Immature natural killer cell (primary cell): Measurements from ENCODE around the gene C4orf17. TPM values are rescaled to one million over a fixed set of nuclear protein-coding genes. Genes with fewer than 3 reads are reported as not detected.
"Not testable (repeated sequence)": the region's sequence is repeated elsewhere in the genome, so short reads cannot be mapped to it uniquely, and the experiment has no call there.

Experiments
- DNase-seq, 3 donors: peaks; one replicate each; pipeline ENCODE4 v3.0.0; 2022; ENCODE audit warnings: mixed read lengths in 1 of 3
- H3K27ac Mint-ChIP-seq, 6 donors: one replicate each; pipeline ENCODE4 v1.8.0; 2020; ENCODE audit warnings: mixed read lengths in 6 of 6, mild to moderate bottlenecking in 5 of 6, inconsistent platforms in 4 of 6, moderate library complexity in 3 of 6
- H3K27me3 Mint-ChIP-seq, 3 donors: one replicate each; pipeline ENCODE4 v1.8.0; 2020 to 2021; ENCODE audit warnings: low read depth in 3 of 3, mild to moderate bottlenecking in 3 of 3, mixed read lengths in 3 of 3, moderate library complexity in 3 of 3, inconsistent platforms in 1 of 3
- H3K36me3 Mint-ChIP-seq, 3 donors: one replicate each; pipeline ENCODE4 v1.8.0; 2020; ENCODE audit warnings: mixed read lengths in 3 of 3, inconsistent platforms in 2 of 3, mild to moderate bottlenecking in 2 of 3
- H3K4me1 Mint-ChIP-seq, 2 donors: one replicate each; pipeline ENCODE4 v1.8.0; 2020; ENCODE audit warnings: inconsistent platforms in 2 of 2, mild to moderate bottlenecking in 2 of 2, mixed read lengths in 2 of 2, moderate library complexity in 1 of 2
- H3K4me3 Mint-ChIP-seq, 5 donors: one replicate each; pipeline ENCODE4 v1.8.0; 2020; ENCODE audit warnings: mild to moderate bottlenecking in 5 of 5, mixed read lengths in 5 of 5, inconsistent platforms in 3 of 5, moderate library complexity in 3 of 5
- H3K9me3 Mint-ChIP-seq, 6 donors: one replicate each; pipeline ENCODE4 v1.8.0; 2020; ENCODE audit warnings: mild to moderate bottlenecking in 6 of 6, mixed read lengths in 6 of 6, inconsistent platforms in 4 of 6, moderate library complexity in 3 of 6
- polyA plus RNA-seq, 3 donors: library from polyadenylated mRNA; unstranded; fragments of 300-500 nt; fragmentation: Illumina TruSeq; gene quantifications; one replicate each; pipeline ENCODE4 v1.2.3, GENCODE V29; 2021

C4orf17 gene
- polyA plus RNA-seq, result not detected

- Mint-ChIP-seq H3K36me3 (no peaks in the 10 kb centered on the region), H3K4me3 (no peak within 1 kb of the TSS), H3K4me1 (peaks cover 0 to 21% of the 10 kb centered on the region in 2 donors), H3K27me3 (peaks cover 2 to 9% (median 3%) of the 10 kb centered on the region in 3 donors), H3K27ac (no peak within 1 kb of the TSS), H3K9me3 (peaks cover 0 to 4% (median 0%) of the 10 kb centered on the region in 6 donors)
- no peak for DNase-seq
These were observed at the start of gene C4orf17 for GRCh38 chr4:99510721-99511120. C4orf17 (plus strand) TSS chr4:99511021; CDS start chr4:99513082, 2,061 bp downstream.

GRCh38 chr4:99461623-99462401 lies 49.0 kb upstream of the C4orf17 start:
- no peak overlapping the region for H3K4me3 Mint-ChIP-seq
- H3K27me3 Mint-ChIP-seq, result peaks cover 0 to 15% (median 3%) of the 10 kb centered on the region in 3 donors
- no peaks in the 10 kb centered on the region for H3K36me3 Mint-ChIP-seq
- H3K4me1 Mint-ChIP-seq, result no peaks in the 10 kb centered on the region
- no peaks in the 10 kb centered on the region for H3K9me3 Mint-ChIP-seq
- DNase-seq, result no peak
- H3K27ac Mint-ChIP-seq, result no peak overlapping the region

DNA sequence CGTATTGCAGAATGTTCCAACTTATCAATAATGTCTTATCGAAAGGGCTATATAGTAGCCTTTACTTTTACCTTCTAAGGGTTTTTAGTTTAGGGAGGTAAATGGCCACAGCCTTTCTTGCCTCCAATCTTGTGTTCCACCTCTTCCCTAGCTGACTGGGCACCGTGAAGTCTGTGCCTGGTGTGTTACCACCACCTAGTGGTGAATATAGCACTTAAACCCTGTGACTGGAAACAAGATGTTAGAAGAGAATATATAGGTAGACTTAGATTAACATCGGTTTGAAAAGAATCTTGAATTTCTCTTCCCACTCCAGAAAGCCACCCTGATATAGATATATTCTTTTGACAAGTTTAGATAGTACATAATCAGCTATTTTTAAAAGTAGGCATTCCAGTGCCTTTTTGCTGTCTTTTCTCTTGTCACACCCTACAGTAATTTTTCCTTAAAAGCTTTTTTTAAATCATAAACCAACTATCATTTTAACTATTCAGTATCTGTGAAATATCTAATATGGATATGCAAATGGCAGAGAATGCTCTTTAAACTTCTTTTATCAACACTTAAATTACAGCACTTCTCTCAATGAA lies 47.9 kb upstream of the C4orf17 start:
- Mint-ChIP-seq H3K27ac (no peak overlapping the region), H3K9me3 (no peaks in the 10 kb centered on the region), H3K4me3 (no peak overlapping the region), H3K4me1 (no peaks in the 10 kb centered on the region), H3K36me3 (no peaks in the 10 kb centered on the region), H3K27me3 (peaks cover 0 to 15% (median 3%) of the 10 kb centered on the region in 3 donors)
- DNase-seq, result peak; percentile 12 to 40 (median 25)

DNA sequence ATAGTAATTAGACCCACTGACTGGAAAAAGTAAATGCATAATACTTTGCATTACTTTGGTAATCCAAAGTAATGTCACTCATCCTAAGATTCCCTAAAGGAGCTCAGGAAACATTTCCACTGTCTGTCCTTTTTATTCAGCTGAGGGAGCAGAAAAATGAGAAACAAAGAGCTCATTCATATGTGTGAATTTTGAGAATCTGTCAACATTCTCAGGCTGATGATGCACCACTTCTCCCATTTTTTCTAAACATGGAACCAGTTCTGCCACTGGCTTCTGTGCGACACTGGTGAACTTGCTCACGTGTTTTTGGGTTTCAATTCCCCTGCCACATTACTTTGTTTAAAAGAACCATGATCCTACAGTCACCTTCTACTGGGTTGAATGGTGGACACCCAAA lies 47.3 kb upstream of the C4orf17 start:
- no peak overlapping the region for H3K27ac Mint-ChIP-seq
- H3K27me3 Mint-ChIP-seq, result peaks cover 0 to 15% (median 3%) of the 10 kb centered on the region in 3 donors
- DNase-seq, result no peak
- H3K4me3 Mint-ChIP-seq, result no peak overlapping the region
- no peaks in the 10 kb centered on the region for H3K36me3 Mint-ChIP-seq
- H3K9me3 Mint-ChIP-seq, result no peaks in the 10 kb centered on the region
- no peaks in the 10 kb centered on the region for H3K4me1 Mint-ChIP-seq

DNA sequence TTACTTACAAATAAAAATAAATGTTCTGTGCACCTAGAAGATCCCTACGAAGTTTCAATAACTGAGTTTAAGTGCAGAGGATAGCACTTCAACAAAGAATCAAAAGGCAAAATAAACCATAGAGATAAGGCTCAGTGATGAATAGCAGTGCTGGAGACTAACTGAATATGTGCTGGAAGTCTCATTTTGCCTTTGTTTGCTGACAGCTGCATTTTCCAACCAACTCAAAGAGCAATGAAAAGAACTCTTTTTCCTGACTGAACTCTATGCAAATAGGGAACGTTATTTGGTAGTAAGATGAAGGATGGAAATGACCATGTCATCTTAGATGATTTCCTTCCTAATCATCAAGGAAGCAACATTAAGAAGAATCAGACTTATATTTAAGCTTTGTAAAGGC lies 42.9 kb upstream of the C4orf17 start:
- no peaks in the 10 kb centered on the region for H3K9me3 Mint-ChIP-seq
- peaks cover 3 to 10% (median 6%) of the 10 kb centered on the region in 3 donors for H3K27me3 Mint-ChIP-seq
- H3K27ac Mint-ChIP-seq, result no peak overlapping the region
- H3K36me3 Mint-ChIP-seq, result no peaks in the 10 kb centered on the region
- no peak overlapping the region for H3K4me3 Mint-ChIP-seq
- no peak for DNase-seq
- H3K4me1 Mint-ChIP-seq, result no peaks in the 10 kb centered on the region

DNA sequence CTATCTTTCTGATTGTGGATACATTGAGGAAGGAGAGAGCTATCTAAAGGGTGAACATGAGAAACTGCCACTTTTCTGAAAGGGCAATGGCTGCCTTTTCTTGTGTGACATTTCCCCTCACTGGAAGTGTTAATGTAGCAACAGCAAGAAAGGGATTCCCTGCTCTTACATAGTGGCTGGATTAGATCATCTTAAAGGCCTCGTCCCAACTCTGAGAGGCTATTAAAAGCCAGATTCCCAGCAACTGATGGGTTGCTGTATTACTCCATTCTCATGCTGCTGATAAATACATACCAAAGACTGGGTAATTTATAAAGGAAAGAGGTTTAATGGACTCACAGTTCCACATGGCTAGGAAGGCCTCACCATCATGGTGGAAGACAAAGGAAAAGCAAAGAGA lies 41.9 kb upstream of the C4orf17 start:
- Mint-ChIP-seq H3K27ac (no peak overlapping the region), H3K9me3 (no peaks in the 10 kb centered on the region), H3K27me3 (peaks cover 3 to 6% (median 5%) of the 10 kb centered on the region in 3 donors), H3K4me1 (no peaks in the 10 kb centered on the region), H3K4me3 (no peak overlapping the region), H3K36me3 (no peaks in the 10 kb centered on the region)
- DNase-seq, result no peak

GRCh38 chr4:99471349-99471748 lies 39.5 kb upstream of the C4orf17 start:
- H3K27ac Mint-ChIP-seq, result no peak overlapping the region
- peaks cover 0 to 3% (median 0%) of the 10 kb centered on the region in 6 donors for H3K9me3 Mint-ChIP-seq
- no peak for DNase-seq
- no peaks in the 10 kb centered on the region for H3K4me1 Mint-ChIP-seq
- no peaks in the 10 kb centered on the region for H3K36me3 Mint-ChIP-seq
- H3K27me3 Mint-ChIP-seq, result peaks cover 3 to 6% (median 6%) of the 10 kb centered on the region in 3 donors
- no peak overlapping the region for H3K4me3 Mint-ChIP-seq

DNA sequence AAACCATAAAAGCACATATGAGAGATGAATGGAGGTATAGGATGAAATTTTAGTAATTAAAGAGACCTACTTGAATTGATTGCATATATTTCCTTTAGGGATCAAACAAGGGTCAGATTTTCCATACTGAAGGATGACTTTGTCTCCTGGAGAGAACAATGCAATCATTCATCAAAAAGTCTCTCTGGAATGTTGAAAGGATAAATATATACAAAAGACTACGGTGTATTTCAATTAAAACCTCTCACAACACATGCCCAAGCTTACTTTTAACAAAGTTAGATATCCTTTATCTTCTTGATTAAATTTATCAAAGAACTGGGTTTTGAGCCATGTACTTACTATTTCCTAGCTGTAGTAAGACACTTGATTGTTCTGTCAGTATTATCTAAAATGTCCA lies 38.9 kb upstream of the C4orf17 start:
- Mint-ChIP-seq H3K27me3 (peaks cover 3 to 6% (median 6%) of the 10 kb centered on the region in 3 donors), H3K9me3 (peaks cover 0 to 3% (median 0%) of the 10 kb centered on the region in 6 donors), H3K27ac (no peak overlapping the region), H3K36me3 (no peaks in the 10 kb centered on the region), H3K4me3 (no peak overlapping the region), H3K4me1 (no peaks in the 10 kb centered on the region)
- DNase-seq, result no peak

DNA sequence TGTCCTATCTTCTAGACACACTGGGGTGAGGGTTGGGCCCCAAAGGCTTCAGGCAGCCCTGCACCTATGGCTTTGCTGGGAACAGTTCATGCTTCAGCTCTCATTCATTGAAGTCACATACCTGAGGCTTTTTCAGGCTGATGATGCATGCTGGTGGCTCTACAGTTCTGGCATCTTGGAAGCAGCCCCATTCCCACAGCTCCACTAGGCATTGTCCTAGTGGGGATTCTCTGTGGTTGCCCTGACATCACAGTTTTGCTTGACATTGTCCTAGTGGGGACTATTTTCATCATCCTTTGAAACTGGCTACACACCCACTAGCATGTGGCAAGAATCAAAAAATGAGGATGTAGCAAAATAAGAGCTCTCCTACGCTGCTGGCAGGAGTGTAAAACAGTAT lies 37.7 kb upstream of the C4orf17 start:
- Mint-ChIP-seq H3K4me1 (no peaks in the 10 kb centered on the region), H3K27me3 (peaks cover 2 to 6% (median 6%) of the 10 kb centered on the region in 3 donors), H3K9me3 (peaks cover 0 to 3% (median 0%) of the 10 kb centered on the region in 6 donors), H3K4me3 (no peak overlapping the region), H3K36me3 (no peaks in the 10 kb centered on the region), H3K27ac (no peak overlapping the region)
- no peak for DNase-seq

DNA sequence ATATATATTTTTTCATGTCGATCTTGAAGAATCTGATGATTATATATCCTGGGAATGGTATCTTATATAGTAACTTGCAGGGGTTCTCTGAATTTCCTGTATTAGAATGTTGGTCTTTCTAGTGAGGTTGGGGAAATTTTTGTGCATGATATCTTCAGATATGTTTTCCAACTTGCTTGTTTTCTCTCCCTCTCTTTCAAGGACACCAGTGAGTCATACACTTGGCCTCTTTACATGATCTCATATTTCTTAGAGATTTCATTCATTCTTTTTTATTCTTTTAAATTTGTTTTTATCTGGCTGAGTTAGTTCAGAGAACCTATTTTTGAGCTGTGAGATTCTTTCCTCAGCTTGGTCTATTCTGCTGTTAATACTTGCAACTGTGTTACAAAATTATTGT lies 27.2 kb upstream of the C4orf17 start:
- peaks cover 0 to 11% (median 0%) of the 10 kb centered on the region in 3 donors for H3K36me3 Mint-ChIP-seq
- H3K9me3 Mint-ChIP-seq, result peaks cover 7 to 44% (median 36%) of the 10 kb centered on the region in 6 donors
- no peaks in the 10 kb centered on the region for H3K4me1 Mint-ChIP-seq
- H3K4me3 Mint-ChIP-seq, result no peak overlapping the region
- peaks cover 2 to 7% (median 3%) of the 10 kb centered on the region in 3 donors for H3K27me3 Mint-ChIP-seq
- DNase-seq, result no peak
- H3K27ac Mint-ChIP-seq, result no peak overlapping the region

DNA sequence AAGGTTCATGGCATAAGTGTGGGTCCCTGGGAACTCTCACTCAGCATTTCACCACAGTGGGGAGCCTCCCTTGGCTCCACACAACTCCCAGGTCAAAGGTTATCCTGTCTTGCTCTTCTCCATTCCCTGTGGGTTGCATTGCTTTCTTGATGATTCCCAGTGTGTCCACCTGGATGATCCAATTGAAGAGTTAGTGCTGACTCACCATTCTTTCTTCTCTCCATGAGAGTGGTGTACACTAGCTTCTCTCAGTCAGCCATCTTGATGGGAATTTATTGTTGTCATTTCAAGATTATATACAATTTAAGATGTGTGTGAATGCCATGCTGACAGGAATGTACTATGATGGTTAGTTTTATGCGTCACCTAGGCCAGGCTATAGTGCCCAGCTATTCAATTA lies 25.6 kb upstream of the C4orf17 start:
- Mint-ChIP-seq H3K4me1 (no peaks in the 10 kb centered on the region), H3K27me3 (peaks cover 0 to 5% (median 3%) of the 10 kb centered on the region in 3 donors), H3K27ac (no peak overlapping the region), H3K9me3 (peaks cover 11 to 54% (median 37%) of the 10 kb centered on the region in 6 donors), H3K36me3 (peaks cover 0 to 11% (median 0%) of the 10 kb centered on the region in 3 donors), H3K4me3 (no peak overlapping the region)
- no peak for DNase-seq

GRCh38 chr4:99486648-99487047 lies 24.2 kb upstream of the C4orf17 start:
- H3K4me1 Mint-ChIP-seq, H3K4me3 Mint-ChIP-seq, DNase-seq, H3K27me3 Mint-ChIP-seq, H3K27ac Mint-ChIP-seq: not testable (repeated sequence)
- peaks cover 0 to 11% (median 0%) of the 10 kb centered on the region in 3 donors for H3K36me3 Mint-ChIP-seq
- peaks cover 13 to 56% (median 38%) of the 10 kb centered on the region in 6 donors for H3K9me3 Mint-ChIP-seq

DNA sequence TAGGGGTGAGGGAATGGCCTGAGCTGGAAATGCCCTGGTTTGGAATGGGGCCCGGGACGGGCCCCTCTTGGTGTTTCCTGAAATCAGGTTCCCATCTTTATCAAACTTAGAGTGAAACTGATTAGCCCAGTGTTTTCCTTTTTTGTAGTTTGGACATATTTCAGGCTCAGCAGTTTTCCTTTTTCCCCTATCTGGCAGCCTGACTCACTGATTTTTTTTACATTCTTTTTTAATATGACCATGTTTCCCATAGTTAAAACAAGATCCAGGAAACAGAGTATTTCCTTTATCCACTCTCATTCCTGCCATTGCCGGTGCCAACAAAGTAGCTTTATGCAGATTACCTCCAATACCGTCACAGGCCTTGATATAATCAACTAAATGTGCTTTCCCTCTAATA lies 20.5 kb upstream of the C4orf17 start:
- peaks cover 0 to 11% (median 0%) of the 10 kb centered on the region in 3 donors for H3K36me3 Mint-ChIP-seq
- H3K4me3 Mint-ChIP-seq, result no peak overlapping the region
- H3K9me3 Mint-ChIP-seq, result peaks cover 8 to 54% (median 42%) of the 10 kb centered on the region in 6 donors
- H3K27ac Mint-ChIP-seq, result no peak overlapping the region
- H3K27me3 Mint-ChIP-seq, result peaks cover 2 to 5% (median 4%) of the 10 kb centered on the region in 3 donors
- H3K4me1 Mint-ChIP-seq, result no peaks in the 10 kb centered on the region
- no peak for DNase-seq

DNA sequence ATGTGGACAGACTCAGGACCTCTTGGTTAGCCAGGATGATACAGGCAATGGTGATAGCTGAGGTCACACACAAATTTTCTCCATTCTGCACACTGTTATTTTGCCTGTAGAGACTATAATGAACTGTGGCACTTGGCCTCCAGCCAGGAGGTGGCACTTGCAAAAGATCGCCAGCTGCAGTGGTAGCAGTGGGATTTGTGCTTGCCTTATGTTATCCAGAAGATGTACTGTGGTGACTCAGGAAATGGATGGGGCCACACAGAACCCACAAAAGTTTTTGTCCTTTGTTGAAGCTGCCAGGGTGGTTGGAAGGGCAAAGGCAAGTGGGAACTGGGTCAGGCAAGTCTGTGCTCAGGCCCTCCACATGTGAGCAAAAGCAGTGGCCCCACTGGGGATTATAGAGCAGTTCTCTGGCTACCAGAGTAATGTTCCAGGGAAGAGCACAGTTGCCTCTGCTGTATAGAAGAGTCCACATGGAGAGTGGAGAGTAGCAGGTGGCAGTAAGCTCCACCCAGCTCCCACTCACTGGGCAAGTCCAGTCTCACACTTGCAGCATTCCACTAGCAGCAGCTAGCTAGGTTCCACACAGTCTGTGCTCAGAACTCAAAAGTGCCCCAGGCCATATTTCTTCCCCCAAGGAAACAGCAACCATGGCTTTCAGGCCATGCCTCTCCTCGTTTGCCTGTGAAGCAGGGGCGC lies 5.9 kb upstream of the C4orf17 start:
- Mint-ChIP-seq H3K4me3 (no peak overlapping the region), H3K9me3 (peaks cover 0 to 4% (median 0%) of the 10 kb centered on the region in 6 donors), H3K27me3 (peaks cover 0 to 2% (median 1%) of the 10 kb centered on the region in 3 donors), H3K36me3 (no peaks in the 10 kb centered on the region), H3K27ac (no peak overlapping the region), H3K4me1 (peaks cover 0 to 21% of the 10 kb centered on the region in 2 donors)
- no peak for DNase-seq
